Dendritic cell treated with granulocyte-macrophage colony-stimulating factor and Interleukin-4, amounts not matched to agents 40 ng/mL and 50 ng/mL, for 4 days (primary cell): ENCODE measurements around the gene PCSK5.

Experiments
- H3K27ac Mint-ChIP-seq: one replicate; pipeline ENCODE4 v1.8.0; 2022; ENCODE audit warnings: mild to moderate bottlenecking, mixed read lengths
- H3K27me3 Mint-ChIP-seq: one replicate; pipeline ENCODE4 v1.8.0; 2022; ENCODE audit warnings: mild to moderate bottlenecking, mixed read lengths
- H3K36me3 Mint-ChIP-seq: one replicate; pipeline ENCODE4 v1.8.0; 2022; ENCODE audit warnings: low read depth, mixed read lengths
- H3K4me1 Mint-ChIP-seq: one replicate; pipeline ENCODE4 v1.8.0; 2022; ENCODE audit warnings: low read depth, mixed read lengths
- H3K4me3 Mint-ChIP-seq: one replicate; pipeline ENCODE4 v1.8.0; 2022; ENCODE audit warnings: mild to moderate bottlenecking, moderate library complexity, mixed read lengths
- H3K9me3 Mint-ChIP-seq: one replicate; pipeline ENCODE4 v1.8.0; 2022; ENCODE audit warnings: mixed read lengths
- intact Hi-C: fragments of 100-400 bp; cut with micrococcal nuclease; formaldehyde crosslinking; loops from one replicate; pipeline ENCODE4 v1.15.0; 2022

Gene PCSK5

GRCh38 chr9:75918154-75918553, 27.7 kb downstream of the PCSK5 start:
- intact Hi-C loops, result no loop called here
- no peak overlapping the region for H3K27ac Mint-ChIP-seq
- H3K4me1 Mint-ChIP-seq, result peaks cover 4% of the 10 kb centered on the region
- H3K36me3 Mint-ChIP-seq, result no peaks in the 10 kb centered on the region
- H3K9me3 Mint-ChIP-seq, result no peaks in the 10 kb centered on the region
- H3K27me3 Mint-ChIP-seq, result no peaks in the 10 kb centered on the region
- no peak overlapping the region for H3K4me3 Mint-ChIP-seq

- Mint-ChIP-seq H3K9me3 (no peaks in the 10 kb centered on the region), H3K27ac (no peak overlapping the region), H3K36me3 (no peaks in the 10 kb centered on the region), H3K27me3 (no peaks in the 10 kb centered on the region), H3K4me3 (no peak overlapping the region), H3K4me1 (peaks cover 8% of the 10 kb centered on the region)
- intact Hi-C loops, result no loop called here
Measured at GRCh38 chr9:75918909-75919308, 28.4 kb downstream of the PCSK5 start.

GRCh38 chr9:75921391-75922127, 31.1 kb downstream of the PCSK5 start:
- H3K27me3 Mint-ChIP-seq, result no peaks in the 10 kb centered on the region
- intact Hi-C loops, result no loop called here
- no peaks in the 10 kb centered on the region for H3K9me3 Mint-ChIP-seq
- H3K4me1 Mint-ChIP-seq, result peaks cover 22% of the 10 kb centered on the region
- H3K27ac Mint-ChIP-seq, result no peak overlapping the region
- no peaks in the 10 kb centered on the region for H3K36me3 Mint-ChIP-seq
- H3K4me3 Mint-ChIP-seq, result no peak overlapping the region

- Mint-ChIP-seq H3K4me3 (no peak overlapping the region), H3K36me3 (no peaks in the 10 kb centered on the region), H3K9me3 (no peaks in the 10 kb centered on the region), H3K27me3 (no peaks in the 10 kb centered on the region), H3K4me1 (peaks cover 22% of the 10 kb centered on the region), H3K27ac (no peak overlapping the region)
- intact Hi-C loops, result no loop called here
Measured at GRCh38 chr9:75926385-75926784, 35.9 kb downstream of the PCSK5 start.

DNA sequence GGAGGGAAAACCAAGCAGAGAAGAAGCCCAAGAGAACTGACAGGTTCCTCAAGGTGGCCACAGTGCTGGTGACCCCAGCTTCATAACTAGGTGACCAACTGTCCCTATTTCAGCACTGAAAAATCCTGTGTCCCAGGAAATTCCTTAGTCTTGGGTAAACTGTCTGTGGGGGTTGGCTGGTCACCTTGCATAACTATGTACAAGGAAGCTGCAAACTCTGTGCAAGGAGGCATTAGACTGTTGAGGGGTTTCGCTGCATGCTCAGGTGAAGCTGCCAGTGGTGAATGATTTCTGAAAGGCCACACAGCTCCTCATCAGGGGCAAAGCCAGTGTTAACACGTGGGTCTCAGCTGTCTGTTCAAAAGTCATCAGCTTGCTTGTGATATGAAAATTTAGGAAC, 36.9 kb downstream of the PCSK5 start:
- H3K4me1 Mint-ChIP-seq, result peaks cover 20% of the 10 kb centered on the region
- no peak overlapping the region for H3K27ac Mint-ChIP-seq
- H3K9me3 Mint-ChIP-seq, result no peaks in the 10 kb centered on the region
- no peaks in the 10 kb centered on the region for H3K36me3 Mint-ChIP-seq
- no peak overlapping the region for H3K4me3 Mint-ChIP-seq
- intact Hi-C loops, result no loop called here
- no peaks in the 10 kb centered on the region for H3K27me3 Mint-ChIP-seq

DNA sequence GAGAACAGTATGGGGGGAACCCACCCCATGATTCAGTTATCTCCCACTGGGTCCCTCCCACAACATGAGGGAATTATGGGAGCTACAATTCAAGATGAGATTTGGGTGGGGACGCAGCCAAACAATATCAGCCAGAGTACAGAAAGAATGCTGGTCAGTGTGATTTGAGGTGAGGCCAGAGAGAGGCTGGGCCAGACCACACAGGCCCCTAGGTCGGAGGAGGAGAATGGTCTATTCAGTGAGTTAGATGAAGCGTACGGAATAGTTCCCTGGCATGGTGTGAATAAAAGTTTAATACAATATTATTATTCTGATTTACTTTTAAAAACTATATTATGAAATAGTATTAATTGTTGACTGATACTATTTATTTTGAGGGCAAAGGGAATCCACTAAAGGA, 39.7 kb downstream of the PCSK5 start:
- Mint-ChIP-seq H3K27me3 (no peaks in the 10 kb centered on the region), H3K27ac (no peak overlapping the region), H3K4me3 (no peak overlapping the region), H3K9me3 (no peaks in the 10 kb centered on the region), H3K36me3 (peaks cover 24% of the 10 kb centered on the region), H3K4me1 (peaks cover 13% of the 10 kb centered on the region)
- intact Hi-C loops, result no loop called here

DNA sequence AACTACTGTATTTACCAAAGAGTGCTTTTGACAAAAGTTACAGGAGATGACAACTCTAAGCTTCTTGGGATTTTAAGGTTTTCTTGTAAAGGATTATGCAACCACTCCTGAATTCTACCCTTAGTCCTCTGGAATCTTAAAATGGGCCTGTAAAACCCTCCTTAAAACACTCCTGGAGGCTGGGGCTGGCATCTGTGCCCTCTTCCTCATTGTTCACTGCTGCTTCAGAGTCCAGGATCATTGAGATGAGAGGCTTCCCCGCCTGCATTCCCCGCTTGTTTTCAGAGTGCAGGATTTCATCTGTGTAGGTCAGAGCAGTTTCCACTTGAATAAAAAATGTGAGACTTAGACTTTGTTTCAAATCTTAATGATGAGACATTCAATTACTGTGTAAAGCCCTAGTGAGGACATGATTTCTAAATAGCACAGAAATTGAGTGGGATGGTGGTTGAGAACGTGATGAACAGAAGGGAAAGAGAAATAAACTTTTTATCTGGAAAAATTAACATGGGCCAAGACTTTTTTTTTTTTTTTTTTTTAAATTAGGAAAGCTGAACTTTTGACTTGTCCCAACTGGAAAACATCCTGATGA, 40.4 kb downstream of the PCSK5 start:
- Mint-ChIP-seq H3K4me1 (peaks cover 7% of the 10 kb centered on the region), H3K27me3 (no peaks in the 10 kb centered on the region)
- intact Hi-C loops, result no loop called here

GRCh38 chr9:75933982-75934381, 43.5 kb downstream of the PCSK5 start:
- Mint-ChIP-seq H3K4me1 (peaks cover 6% of the 10 kb centered on the region), H3K27ac (no peak overlapping the region), H3K36me3 (peaks cover 51% of the 10 kb centered on the region), H3K4me3 (no peak overlapping the region), H3K27me3 (no peaks in the 10 kb centered on the region), H3K9me3 (no peaks in the 10 kb centered on the region)
- intact Hi-C loops, result no loop called here

More for the DNA sequence above, 40.4 kb downstream of the PCSK5 start:
- Mint-ChIP-seq H3K36me3 (peaks cover 31% of the 10 kb centered on the region), H3K4me3 (no peak overlapping the region), H3K27ac (no peak overlapping the region), H3K9me3 (no peaks in the 10 kb centered on the region)

DNA sequence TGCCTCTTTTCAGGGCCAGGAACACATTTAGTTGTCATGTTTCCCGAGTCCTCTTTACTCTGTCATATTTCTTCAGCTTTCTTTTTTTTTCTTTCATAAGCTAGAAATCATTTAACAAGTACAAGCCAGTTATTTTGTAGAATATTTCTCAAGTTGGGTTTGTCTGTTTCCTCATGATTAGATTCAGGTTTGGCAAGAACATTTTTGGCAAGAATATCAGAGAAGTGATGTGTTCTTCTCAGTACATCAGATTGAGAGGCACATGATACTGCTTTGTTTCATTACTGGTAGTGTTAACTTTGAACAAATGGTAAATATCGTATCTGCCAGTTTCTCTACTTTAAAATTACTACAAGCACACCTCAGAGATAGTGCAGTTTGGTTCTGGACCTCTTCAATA, 45.1 kb downstream of the PCSK5 start:
- H3K4me1 Mint-ChIP-seq, result peaks cover 15% of the 10 kb centered on the region
- no peaks in the 10 kb centered on the region for H3K9me3 Mint-ChIP-seq
- no peak overlapping the region for H3K27ac Mint-ChIP-seq
- no peaks in the 10 kb centered on the region for H3K27me3 Mint-ChIP-seq
- intact Hi-C loops, result no loop called here
- peaks cover 51% of the 10 kb centered on the region for H3K36me3 Mint-ChIP-seq
- no peak overlapping the region for H3K4me3 Mint-ChIP-seq

GRCh38 chr9:75937521-75938258, 47.2 kb downstream of the PCSK5 start:
- Mint-ChIP-seq H3K36me3 (peaks cover 55% of the 10 kb centered on the region), H3K9me3 (no peaks in the 10 kb centered on the region), H3K4me3 (no peak overlapping the region), H3K27ac (no peak overlapping the region), H3K4me1 (peaks cover 15% of the 10 kb centered on the region), H3K27me3 (no peaks in the 10 kb centered on the region)
- intact Hi-C loops, result no loop called here

DNA sequence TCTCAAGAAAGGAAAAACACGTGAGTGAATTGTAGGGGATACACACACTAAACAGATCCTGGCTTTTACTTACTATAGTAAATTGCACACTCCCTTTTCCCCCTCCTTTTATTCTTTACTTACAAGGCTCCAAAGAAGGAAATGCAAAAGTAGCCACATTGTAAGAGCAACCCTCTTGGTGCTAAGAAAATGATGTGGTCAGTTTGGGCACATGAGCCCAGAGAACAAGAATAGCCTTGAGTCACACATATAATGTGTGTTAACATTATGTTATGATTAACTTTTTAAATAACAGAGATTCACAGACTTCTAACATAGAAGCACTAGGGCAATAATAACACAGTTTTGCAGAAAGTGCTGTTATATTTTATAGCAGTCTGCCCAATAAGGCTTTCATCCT, 48.5 kb downstream of the PCSK5 start:
- Mint-ChIP-seq H3K4me1 (peaks cover 15% of the 10 kb centered on the region), H3K4me3 (no peak overlapping the region), H3K27me3 (no peaks in the 10 kb centered on the region), H3K36me3 (peaks cover 42% of the 10 kb centered on the region), H3K27ac (no peak overlapping the region), H3K9me3 (no peaks in the 10 kb centered on the region)
- intact Hi-C loops, result no loop called here

- H3K27ac Mint-ChIP-seq, result no peak overlapping the region
- peaks cover 36% of the 10 kb centered on the region for H3K36me3 Mint-ChIP-seq
- no peaks in the 10 kb centered on the region for H3K27me3 Mint-ChIP-seq
Measured at GRCh38 chr9:75939536-75940111, 49.2 kb downstream of the PCSK5 start.

DNA sequence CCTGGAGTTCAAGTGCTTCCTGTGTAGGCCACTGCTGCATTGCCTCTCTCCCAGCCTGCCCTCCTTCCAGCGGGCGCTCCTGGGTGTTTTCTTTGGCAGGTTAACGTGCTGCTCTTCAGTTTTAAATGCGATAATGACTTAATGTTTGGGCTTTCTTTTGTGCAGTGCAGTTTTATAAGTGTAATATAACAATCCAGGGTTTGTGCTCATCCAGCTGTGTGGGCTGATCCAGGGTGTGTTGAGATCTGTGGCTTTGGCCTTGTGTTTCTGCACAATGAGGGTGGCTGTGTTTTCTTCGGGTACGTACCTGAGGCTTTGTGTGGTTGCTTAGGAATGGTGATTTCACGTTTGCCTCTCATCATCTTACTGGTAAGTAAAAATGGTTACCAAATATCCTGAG, 50.6 kb downstream of the PCSK5 start:
- H3K27ac Mint-ChIP-seq, result no peak overlapping the region

More at GRCh38 chr9:75939536-75940111, 49.2 kb downstream of the PCSK5 start:
- Mint-ChIP-seq H3K9me3 (no peaks in the 10 kb centered on the region), H3K4me3 (no peak overlapping the region), H3K4me1 (peaks cover 15% of the 10 kb centered on the region)
- intact Hi-C loops, result no loop called here

More for the DNA sequence above, 50.6 kb downstream of the PCSK5 start:
- Mint-ChIP-seq H3K4me1 (peaks cover 15% of the 10 kb centered on the region), H3K9me3 (no peaks in the 10 kb centered on the region), H3K36me3 (peaks cover 34% of the 10 kb centered on the region), H3K4me3 (no peak overlapping the region), H3K27me3 (no peaks in the 10 kb centered on the region)
- intact Hi-C loops, result no loop called here
